MCF 10A (cell line): Measurements from ENCODE around the gene SHH. TPM values are rescaled to one million over a fixed set of nuclear protein-coding genes. Genes with fewer than 3 reads are reported as not detected.

Experiments used
- BruUV-seq: library from RNA; stranded (reverse); fragments of 400-500 nt; replicated peaks from 2 replicates; lab custom pipeline; 2021; lab: Mats Ljungman, UMichigan
- CTCF ChIA-PET: fragments of 300-600 bp; sonication (Branson Sonifier 250); formaldehyde crosslinking; extraction: SDS; loops from one replicate; lab custom pipeline; 2021; ENCODE audit warnings: antibody characterized with exemption, inconsistent platforms; lab: Yijun Ruan, JAX
- POLR2A ChIA-PET: fragments of 300-600, 350-650 bp; sonication (Branson Sonifier 250); formaldehyde crosslinking; extraction: SDS; loops from one replicate; lab custom pipeline; 2020; ENCODE audit warnings: antibody characterized with exemption, inconsistent platforms; lab: Yijun Ruan, JAX
- DNase-seq: peaks from one replicate; pipeline ENCODE4 v3.0.0-alpha.2; 2018; ENCODE audit not compliant: unreplicated experiment
- H3K27ac Mint-ChIP-seq: one replicate; pipeline ENCODE4 v1.8.0; 2022; ENCODE audit warnings: mild to moderate bottlenecking, low read depth, mixed read lengths; ENCODE audit not compliant: unreplicated experiment
- H3K27me3 Mint-ChIP-seq: one replicate; pipeline ENCODE4 v1.8.0; 2022; ENCODE audit warnings: mixed read lengths; ENCODE audit not compliant: insufficient read depth, unreplicated experiment
- H3K36me3 Mint-ChIP-seq: one replicate; pipeline ENCODE4 v1.8.0; 2022; ENCODE audit warnings: mild to moderate bottlenecking, moderate library complexity, mixed read lengths; ENCODE audit not compliant: insufficient read depth, unreplicated experiment
- H3K4me1 Mint-ChIP-seq: one replicate; pipeline ENCODE4 v1.8.0; 2022; ENCODE audit warnings: mixed read lengths; ENCODE audit not compliant: insufficient read depth, unreplicated experiment
- H3K4me3 Mint-ChIP-seq: one replicate; pipeline ENCODE4 v1.8.0; 2022; ENCODE audit warnings: mild to moderate bottlenecking, moderate library complexity, mixed read lengths; ENCODE audit not compliant: unreplicated experiment
- H3K9me3 Mint-ChIP-seq: one replicate; pipeline ENCODE4 v1.8.0; 2022; ENCODE audit warnings: mixed read lengths; ENCODE audit not compliant: unreplicated experiment
- CTCF ChIP-seq: fragments of 200-600 bp; IDR thresholded peaks from one replicate; pipeline ENCODE4 v1.8.0; 2022; ENCODE audit warnings: antibody characterized with exemption, mild to moderate bottlenecking; ENCODE audit not compliant: unreplicated experiment
- intact Hi-C: fragments of 100-400 bp; cut with micrococcal nuclease; formaldehyde crosslinking; loops from 2 replicates; pipeline ENCODE4 v1.14.1; 2022
- total RNA-seq: library from RNA; stranded (reverse); gene quantifications from 2 replicates; pipeline ENCODE4 v1.2.3, GENCODE V29; 2022

SHH gene
- total RNA-seq, 1 experiment from 2014 or later: not detected

- no peaks in the 10 kb centered on the region for H3K9me3 Mint-ChIP-seq
- H3K27ac Mint-ChIP-seq: no peak overlapping the region
- no peak for DNase-seq
- intact Hi-C loops: no loop called here
- CTCF ChIA-PET: interaction anchor here (0.6 to 1.4 kb wide), 4 partner anchors 9 to 177 kb away, joined by 3 to 7 read pairs (median 4); no protein-coding TSS in a partner anchor
- POLR2A ChIA-PET: no interaction called here
- no peaks in the 10 kb centered on the region for H3K4me1 Mint-ChIP-seq
- no peak for TF ChIP-seq CTCF
- H3K4me3 Mint-ChIP-seq: no peak overlapping the region
- peaks cover 70% of the 10 kb centered on the region for H3K36me3 Mint-ChIP-seq
- no peaks in the 10 kb centered on the region for H3K27me3 Mint-ChIP-seq
- BruUV-seq: no TSS peak
Observed at GRCh38 chr7:155775691-155776090, 36.6 kb downstream of the SHH start.

- ChIA-PET POLR2A (no interaction called here), CTCF (interaction anchor here (0.5 to 2.5 kb wide), 3 partner anchors 162 to 176 kb away, joined by 3 to 14 read pairs (median 4); no protein-coding TSS in a partner anchor)
- Mint-ChIP-seq H3K9me3 (no peaks in the 10 kb centered on the region), H3K27me3 (no peaks in the 10 kb centered on the region), H3K4me3 (no peak overlapping the region), H3K27ac (no peak overlapping the region), H3K4me1 (no peaks in the 10 kb centered on the region), H3K36me3 (peaks cover 71% of the 10 kb centered on the region)
- no TSS peak for BruUV-seq
- TF ChIP-seq CTCF: no peak
- intact Hi-C loops: no loop called here
- DNase-seq: no peak
Observed at GRCh38 chr7:155774947-155775346, 37.3 kb downstream of the SHH start.

GRCh38 chr7:155773531-155773930, 38.7 kb downstream of the SHH start:
- Mint-ChIP-seq H3K36me3 (peaks cover 85% of the 10 kb centered on the region), H3K4me3 (no peak overlapping the region), H3K4me1 (no peaks in the 10 kb centered on the region), H3K27ac (no peak overlapping the region), H3K27me3 (no peaks in the 10 kb centered on the region), H3K9me3 (no peaks in the 10 kb centered on the region)
- BruUV-seq: no TSS peak
- ChIA-PET CTCF (interaction anchor here (1.5 to 2.5 kb wide), 2 partner anchors 175 to 393 kb away, joined by 11 to 14 read pairs; no protein-coding TSS in a partner anchor), POLR2A (no interaction called here)
- DNase-seq: no peak
- no peak for TF ChIP-seq CTCF
- intact Hi-C loops: no loop called here

GRCh38 chr7:155770241-155770640, 42.0 kb downstream of the SHH start:
- H3K4me1 Mint-ChIP-seq: no peaks in the 10 kb centered on the region
- DNase-seq: no peak
- peaks cover 88% of the 10 kb centered on the region for H3K36me3 Mint-ChIP-seq
- no peak for TF ChIP-seq CTCF
- ChIA-PET CTCF (interaction anchor here (0.5 to 4.7 kb wide), 10 partner anchors 10 to 1525 kb away, joined by 3 to 34 read pairs (median 4); no protein-coding TSS in a partner anchor), POLR2A (interaction anchor here (0.7 to 1.8 kb wide), 3 partner anchors 15 to 389 kb away, joined by 3 to 4 read pairs (median 3); no protein-coding TSS in a partner anchor)
- H3K27me3 Mint-ChIP-seq: no peaks in the 10 kb centered on the region
- intact Hi-C loops: no loop called here
- H3K9me3 Mint-ChIP-seq: no peaks in the 10 kb centered on the region
- no peak overlapping the region for H3K4me3 Mint-ChIP-seq
- H3K27ac Mint-ChIP-seq: peak overlapping the region; percentile 46
- no TSS peak for BruUV-seq
